Tibial nerve (tissue), 4 donors: Measurements from ENCODE around the gene HEXD.
"Not testable (repeated sequence)": the region's sequence is repeated elsewhere in the genome, so short reads cannot be mapped to it uniquely, and the experiment has no call there.

ENCODE experiments used
- CTCF ChIP-seq, 5 experiments: fragments of 200-600 bp in 3 of 5; fragments of 450-650 bp in 2 of 5; sonication (generic) in 3 of 5; IDR thresholded peaks; one replicate each; pipeline ENCODE4 v1.5.1; 2016 to 2019; ENCODE audit warnings: antibody characterized with exemption in 5 of 5, mild to moderate bottlenecking in 3 of 5, moderate library complexity in 2 of 5
- EP300 ChIP-seq, 2 donors: sonication (generic); formaldehyde crosslinking; IDR thresholded peaks; one replicate each; pipeline ENCODE4 v1.6.1; 2017; ENCODE audit warnings: antibody characterized with exemption in 2 of 2, mild to moderate bottlenecking in 1 of 2

GRCh38 chr17:82377294-82377693 is 40.9 kb upstream of the HEXD start:
- not testable (repeated sequence) for TF ChIP-seq CTCF, EP300 (IDR thresholded peaks at IDR 0.05)
